Esophagus squamous epithelium (tissue), 4 donors: Measurements from ENCODE around the gene CACNA1B.

Experiments
- POLR2A ChIP-seq, 4 donors: fragments of 450-650 bp; IDR thresholded peaks; one replicate each; pipeline ENCODE4 v1.6.1; 2017; ENCODE audit warnings: antibody characterized with exemption in 4 of 4, mild to moderate bottlenecking in 4 of 4, moderate library complexity in 3 of 4
- TF ChIP-seq, protein P1 (sequence below), 6 experiments: fragments of 450-650 bp in 4 of 6; fragments of 200-600 bp in 2 of 6; sonication (generic) in 2 of 6; IDR thresholded peaks; one replicate each; pipeline ENCODE4 v1.5.1; 2016 to 2019; ENCODE audit warnings: antibody characterized with exemption in 6 of 6, mild to moderate bottlenecking in 4 of 6, moderate library complexity in 4 of 6

DNA sequence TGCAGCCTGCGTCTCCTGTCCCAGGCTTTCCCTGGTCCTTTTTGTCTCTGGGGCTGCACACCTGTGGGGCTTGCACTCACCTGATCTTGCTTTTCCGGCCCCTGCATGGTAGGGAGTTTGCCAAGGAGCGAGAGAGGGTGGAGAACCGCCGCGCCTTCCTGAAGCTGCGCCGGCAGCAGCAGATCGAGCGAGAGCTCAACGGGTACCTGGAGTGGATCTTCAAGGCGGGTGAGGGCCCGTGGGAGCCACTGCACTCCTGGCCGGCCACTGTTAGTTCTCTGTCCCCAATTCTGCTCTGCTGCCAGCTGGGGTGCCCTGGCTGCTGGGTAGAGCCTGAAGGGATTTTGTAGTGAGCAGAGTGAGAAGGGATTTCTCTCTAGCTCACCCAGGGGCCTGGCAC is 78.0 kb downstream of the CACNA1B start:
- TF ChIP-seq, protein P1, sequence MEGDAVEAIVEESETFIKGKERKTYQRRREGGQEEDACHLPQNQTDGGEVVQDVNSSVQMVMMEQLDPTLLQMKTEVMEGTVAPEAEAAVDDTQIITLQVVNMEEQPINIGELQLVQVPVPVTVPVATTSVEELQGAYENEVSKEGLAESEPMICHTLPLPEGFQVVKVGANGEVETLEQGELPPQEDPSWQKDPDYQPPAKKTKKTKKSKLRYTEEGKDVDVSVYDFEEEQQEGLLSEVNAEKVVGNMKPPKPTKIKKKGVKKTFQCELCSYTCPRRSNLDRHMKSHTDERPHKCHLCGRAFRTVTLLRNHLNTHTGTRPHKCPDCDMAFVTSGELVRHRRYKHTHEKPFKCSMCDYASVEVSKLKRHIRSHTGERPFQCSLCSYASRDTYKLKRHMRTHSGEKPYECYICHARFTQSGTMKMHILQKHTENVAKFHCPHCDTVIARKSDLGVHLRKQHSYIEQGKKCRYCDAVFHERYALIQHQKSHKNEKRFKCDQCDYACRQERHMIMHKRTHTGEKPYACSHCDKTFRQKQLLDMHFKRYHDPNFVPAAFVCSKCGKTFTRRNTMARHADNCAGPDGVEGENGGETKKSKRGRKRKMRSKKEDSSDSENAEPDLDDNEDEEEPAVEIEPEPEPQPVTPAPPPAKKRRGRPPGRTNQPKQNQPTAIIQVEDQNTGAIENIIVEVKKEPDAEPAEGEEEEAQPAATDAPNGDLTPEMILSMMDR (IDR thresholded peaks at IDR 0.05): no peak
- TF ChIP-seq POLR2A (IDR thresholded peaks at IDR 0.05): no peak
